ENCODE results near the gene OR56A5.
A peak's percentile ranks its signal among the peaks of the same experiment; 100 is the strongest.
"Not testable (repeated sequence)": the region's sequence is repeated elsewhere in the genome, so short reads cannot be mapped to it uniquely, and the experiment has no call there.

OR56A5 gene, protein sequence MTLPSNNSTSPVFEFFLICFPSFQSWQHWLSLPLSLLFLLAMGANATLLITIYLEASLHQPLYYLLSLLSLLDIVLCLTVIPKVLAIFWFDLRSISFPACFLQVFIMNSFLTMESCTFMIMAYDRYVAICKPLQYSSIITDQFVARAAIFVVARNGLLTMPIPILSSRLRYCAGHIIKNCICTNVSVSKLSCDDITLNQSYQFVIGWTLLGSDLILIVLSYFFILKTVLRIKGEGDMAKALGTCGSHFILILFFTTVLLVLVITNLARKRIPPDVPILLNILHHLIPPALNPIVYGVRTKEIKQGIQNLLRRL

DNA sequence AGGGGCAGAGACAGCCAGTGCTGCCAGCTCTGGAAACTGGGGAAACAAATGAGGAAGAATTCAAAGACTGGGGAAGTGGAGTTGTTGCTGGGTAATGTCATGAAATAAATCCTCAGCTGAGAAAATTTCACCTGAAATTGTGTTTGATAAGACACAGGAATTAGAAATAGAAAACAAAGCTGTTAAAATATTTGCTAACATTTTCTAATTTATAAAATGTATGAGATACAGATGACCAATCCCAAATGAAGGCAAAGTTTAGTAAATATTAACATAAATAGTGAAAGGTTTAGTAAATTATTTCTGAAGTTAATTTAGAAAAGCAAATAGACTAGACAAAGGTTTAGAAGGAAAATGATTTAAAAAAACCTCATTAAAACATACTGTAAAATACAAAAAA lies at the start of gene OR56A5:
OR56A5 (minus strand) TSS at position 101 of the 400 bp plus-strand sequence; CDS start at position 101, 0 bp downstream.
- DNase-seq (ENCODE audit: low spot score), result no peak

- no peak for DNase-seq (ENCODE audit: low spot score)
Measured at GRCh38 chr11:6013042-6013441, 44.7 kb upstream of the OR56A5 start.

DNA sequence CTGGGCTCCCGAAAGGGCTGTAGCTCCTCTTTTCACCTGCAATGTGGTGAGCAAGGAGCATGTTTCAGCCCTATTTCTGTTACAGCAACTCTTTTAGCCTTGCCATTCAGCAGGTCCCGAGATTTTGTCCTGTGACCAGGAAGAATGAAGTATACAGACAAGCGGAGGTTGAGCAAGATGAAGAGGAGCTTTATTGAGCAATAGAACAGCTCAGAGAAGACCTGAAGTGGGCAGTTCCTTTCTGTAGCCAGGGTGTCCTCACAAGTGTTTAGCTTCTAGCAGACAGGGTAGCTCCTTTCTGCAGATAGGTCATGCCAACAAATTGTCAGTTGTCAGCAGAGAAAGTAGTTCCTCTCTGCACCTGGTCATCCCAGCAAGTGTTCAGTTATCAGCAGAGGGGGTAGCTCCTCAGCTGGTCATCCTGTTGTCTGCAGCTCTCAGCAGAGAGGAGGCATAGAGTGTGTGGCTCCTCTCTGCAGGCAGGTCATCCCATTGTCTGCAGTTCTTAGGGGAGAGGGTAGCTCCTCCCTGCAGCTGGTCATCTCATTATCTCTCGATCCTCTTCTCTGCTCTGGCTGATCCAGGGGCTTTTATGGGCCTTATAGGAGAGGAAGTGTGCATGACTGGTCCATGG lies 43.9 kb upstream of the OR56A5 start:
- DNase-seq (ENCODE audit: low spot score), result no peak

- no peak for DNase-seq (ENCODE audit: low spot score)
Measured at GRCh38 chr11:6006846-6007245, 38.6 kb upstream of the OR56A5 start, which contains the start of gene OR56A4. OR56A4 (minus strand) TSS chr11:6006946; CDS start chr11:6002992, 3,954 bp downstream.

DNA sequence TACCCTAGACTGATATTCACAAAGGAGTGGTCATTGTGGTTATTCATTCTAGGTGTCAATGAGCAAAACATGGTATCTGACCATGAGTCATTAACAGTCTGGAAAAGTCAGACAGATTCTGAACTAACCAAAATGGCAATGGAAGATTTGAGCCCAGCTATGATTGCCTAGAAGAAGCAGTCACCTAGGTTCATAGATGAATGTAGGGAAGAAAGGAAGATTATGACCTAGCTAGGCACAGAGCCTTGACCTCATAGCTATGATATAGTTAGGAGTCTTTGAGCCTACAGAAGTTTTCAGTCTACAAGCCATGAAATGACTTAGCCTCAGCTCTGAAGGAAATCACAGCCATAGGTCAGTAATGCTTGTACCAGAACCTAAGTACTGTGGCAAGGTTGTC lies 38.1 kb upstream of the OR56A5 start:
- no peak for DNase-seq (ENCODE audit: low spot score)

GRCh38 chr11:6002202-6002699 lies 34.0 kb upstream of the OR56A5 start:
- no peak for DNase-seq (ENCODE audit: low spot score)

GRCh38 chr11:5994791-5995190 lies 26.5 kb upstream of the OR56A5 start:
- no peak for DNase-seq (ENCODE audit: low spot score)

DNA sequence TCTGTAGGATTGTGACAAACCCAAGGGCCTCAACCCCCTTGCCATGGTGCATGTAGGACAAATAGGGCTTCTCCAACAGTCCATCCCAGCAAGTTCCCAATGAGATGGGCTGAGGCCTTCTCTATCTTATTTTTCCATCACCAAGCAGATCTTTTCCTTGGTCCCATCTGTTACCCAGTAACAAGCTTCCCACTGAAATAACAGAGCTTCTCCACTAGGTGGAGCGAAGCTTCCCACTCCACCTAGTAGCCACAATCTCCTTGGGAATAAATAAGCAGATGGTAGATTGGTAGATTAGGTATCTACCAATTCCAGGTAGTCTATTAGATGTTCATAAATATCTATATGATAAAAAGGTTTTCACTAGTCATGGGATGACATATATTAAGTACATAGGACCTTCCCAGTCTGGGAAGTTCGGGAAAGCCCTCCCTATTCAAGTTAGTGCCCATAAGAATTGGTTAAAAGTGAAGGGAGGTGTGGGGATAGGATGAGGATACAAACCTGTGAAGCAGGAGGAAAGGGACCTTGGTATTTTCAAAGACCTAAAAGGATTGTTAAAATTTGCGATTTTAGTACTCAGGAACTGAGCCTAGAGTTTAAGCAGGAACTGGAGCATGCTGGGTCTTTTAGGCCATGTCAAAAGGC lies 24.4 kb upstream of the OR56A5 start:
- DNase-seq (ENCODE audit: low spot score), result peak; percentile 25

DNA sequence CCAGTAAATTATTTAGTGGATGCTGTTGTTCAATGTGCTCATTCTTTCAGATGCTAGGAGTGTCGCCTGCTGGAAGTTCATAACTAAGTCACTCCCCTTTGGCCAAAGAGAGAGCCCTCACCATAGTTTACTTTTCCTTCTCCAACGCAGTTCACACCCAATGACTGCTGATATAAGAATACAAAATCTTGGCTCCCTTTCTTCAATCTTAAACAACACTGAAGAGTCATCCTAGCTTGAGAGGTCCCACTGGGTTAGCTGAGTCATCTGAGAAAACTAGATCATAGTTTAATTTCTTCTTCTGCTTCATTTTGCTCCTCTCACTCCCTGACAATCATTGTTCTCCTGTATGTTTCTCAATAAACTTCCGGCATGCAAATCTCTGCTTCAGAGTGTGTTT lies 23.9 kb upstream of the OR56A5 start:
- DNase-seq (ENCODE audit: low spot score), result no peak

GRCh38 chr11:5989203-5989602 lies 20.9 kb upstream of the OR56A5 start:
- DNase-seq (ENCODE audit: low spot score), result no peak

GRCh38 chr11:5986885-5987284 lies 18.6 kb upstream of the OR56A5 start, which contains the start of gene OR52L1:
OR52L1 (minus strand) TSS chr11:5986985; CDS start chr11:5986930, 55 bp downstream.
- DNase-seq (ENCODE audit: low spot score), result no peak

- DNase-seq (ENCODE audit: low spot score), result no peak
Measured at GRCh38 chr11:5983443-5983842, 15.1 kb upstream of the OR56A5 start.

DNA sequence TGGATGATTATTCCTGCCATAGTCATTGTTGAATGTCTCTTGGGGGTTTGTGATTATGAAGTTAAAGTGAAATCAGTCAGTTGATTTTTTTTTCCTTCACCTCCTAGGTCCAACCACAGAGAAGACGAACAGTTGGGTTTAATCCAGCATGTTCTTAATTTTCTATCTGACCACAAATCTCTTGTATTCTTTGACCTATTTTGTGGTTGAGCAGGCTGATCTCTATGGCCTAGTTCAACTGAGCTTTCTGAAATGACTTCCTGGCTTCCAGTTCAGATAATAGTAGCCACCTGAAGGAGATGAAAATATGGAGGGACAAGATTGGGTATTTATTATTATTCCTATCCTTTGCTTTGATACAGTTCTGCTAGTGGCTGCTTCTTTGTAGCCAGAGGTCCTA lies 5.2 kb upstream of the OR56A5 start:
- no peak for DNase-seq (ENCODE audit: low spot score)

DNA sequence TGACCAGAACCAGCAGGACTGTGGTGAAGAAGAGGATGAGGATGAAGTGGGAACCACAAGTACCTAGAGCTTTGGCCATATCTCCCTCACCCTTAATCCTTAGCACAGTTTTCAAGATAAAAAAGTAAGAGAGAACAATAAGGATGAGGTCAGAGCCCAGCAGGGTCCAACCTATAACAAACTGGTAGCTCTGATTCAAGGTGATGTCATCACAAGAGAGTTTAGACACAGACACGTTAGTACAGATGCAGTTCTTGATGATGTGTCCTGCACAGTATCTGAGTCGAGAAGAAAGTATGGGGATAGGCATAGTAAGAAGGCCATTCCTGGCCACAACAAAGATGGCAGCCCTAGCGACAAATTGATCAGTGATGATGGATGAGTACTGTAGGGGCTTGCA lies 586 bp downstream of the OR56A5 start:
- no peak for DNase-seq (ENCODE audit: low spot score)

GRCh38 chr11:5966958-5967357 lies 1.3 kb downstream of the OR56A5 start:
- no peak for DNase-seq (ENCODE audit: low spot score)

DNA sequence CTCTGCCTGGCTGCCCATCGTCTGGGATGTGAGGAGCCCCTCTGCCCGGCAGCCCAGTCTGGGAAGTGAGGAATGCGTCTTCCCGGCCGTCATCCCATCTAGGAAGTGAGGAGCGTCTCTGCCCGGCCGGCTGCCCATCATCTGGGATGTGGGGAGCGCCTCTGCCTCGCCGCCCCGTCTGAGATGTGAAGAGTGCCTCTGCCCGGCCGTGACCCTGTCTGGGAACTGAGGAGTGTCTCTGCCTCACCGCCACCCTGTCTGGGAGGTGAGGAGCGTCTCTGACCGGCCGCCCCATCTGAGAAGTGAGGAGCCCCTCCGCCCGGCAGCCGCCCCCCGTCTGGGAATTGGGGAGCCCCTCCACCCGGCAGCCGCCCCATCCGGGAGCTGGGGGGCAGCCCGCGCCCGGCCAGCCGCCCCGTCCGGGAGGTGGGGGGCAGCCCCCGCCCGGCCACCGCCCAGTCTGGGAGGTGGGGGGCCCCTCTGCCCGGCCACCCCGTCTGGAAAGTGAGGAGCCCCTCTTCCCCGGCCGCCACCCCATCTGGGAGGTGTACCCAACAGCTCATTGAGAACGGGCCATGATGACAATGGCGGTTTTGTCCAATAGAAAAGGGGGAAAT lies 7.5 kb downstream of the OR56A5 start:
- DNase-seq (ENCODE audit: low spot score), result not testable (repeated sequence)

- no peak for DNase-seq (ENCODE audit: low spot score)
Measured at GRCh38 chr11:5955586-5955985, 12.7 kb downstream of the OR56A5 start.

- DNase-seq (ENCODE audit: low spot score), result no peak
Measured at GRCh38 chr11:5941951-5942350, 26.3 kb downstream of the OR56A5 start, which contains the start of gene OR56A3. OR56A3 (plus strand) TSS chr11:5942251; CDS start chr11:5947347, 5,096 bp downstream.

DNA sequence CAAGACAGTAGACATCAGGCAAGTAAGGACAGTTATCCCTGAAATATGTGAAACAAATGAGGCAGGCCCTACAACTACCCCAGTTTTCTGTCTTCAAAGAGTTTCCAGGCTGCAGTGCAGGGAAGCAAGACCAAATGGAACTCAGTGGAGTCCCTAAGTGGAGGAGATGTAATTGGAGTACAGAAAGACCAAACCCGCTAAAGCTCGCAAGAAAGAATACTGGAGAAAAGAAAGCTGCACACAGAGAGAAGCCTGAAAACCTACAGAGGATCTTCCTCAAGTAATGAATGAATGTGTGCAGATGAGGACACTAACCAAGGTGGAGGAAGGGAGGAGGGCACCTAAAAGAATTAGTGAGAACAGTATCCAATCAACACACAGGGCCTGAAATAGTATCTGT lies 27.5 kb downstream of the OR56A5 start:
- no peak for DNase-seq (ENCODE audit: low spot score)

- peak; percentile 23 for DNase-seq (ENCODE audit: low spot score)
Measured at GRCh38 chr11:5938603-5938965, 29.7 kb downstream of the OR56A5 start.

DNA sequence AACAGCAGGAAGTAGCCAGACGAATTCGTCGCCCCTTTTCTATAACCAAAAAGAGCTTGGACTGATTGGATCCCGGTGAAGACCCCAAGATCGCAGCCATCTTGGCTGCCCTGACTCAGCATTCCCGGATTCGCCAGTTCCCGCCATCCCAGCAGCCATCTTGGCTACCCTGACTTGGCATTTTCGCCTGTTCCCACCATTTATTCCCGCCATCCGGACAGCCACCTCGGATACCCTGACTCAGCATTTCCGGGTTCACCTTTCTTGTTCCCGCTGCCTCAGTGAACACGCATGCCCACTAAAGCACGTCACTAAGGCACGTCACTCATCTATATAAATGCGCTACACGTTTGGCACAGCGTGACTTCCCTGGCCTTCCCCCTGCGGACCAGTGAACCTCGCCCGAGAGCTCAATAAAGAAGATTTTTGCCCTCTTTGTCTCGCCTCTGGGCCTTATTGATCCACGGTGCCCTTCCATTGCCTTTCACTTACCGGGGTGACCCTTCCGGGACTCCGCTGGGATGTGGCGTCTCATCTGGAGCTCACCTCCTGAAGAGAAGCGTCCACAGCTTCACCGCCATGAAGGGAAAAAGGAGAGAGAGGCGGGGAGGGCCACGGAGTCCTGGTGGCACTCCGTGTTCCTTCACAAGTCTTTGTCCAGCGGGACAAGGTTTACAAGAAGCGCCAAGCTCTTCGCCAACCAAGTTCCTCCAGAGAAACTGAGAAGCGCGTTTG lies 30.3 kb downstream of the OR56A5 start:
- peak; percentile 16 for DNase-seq (ENCODE audit: low spot score)

DNA sequence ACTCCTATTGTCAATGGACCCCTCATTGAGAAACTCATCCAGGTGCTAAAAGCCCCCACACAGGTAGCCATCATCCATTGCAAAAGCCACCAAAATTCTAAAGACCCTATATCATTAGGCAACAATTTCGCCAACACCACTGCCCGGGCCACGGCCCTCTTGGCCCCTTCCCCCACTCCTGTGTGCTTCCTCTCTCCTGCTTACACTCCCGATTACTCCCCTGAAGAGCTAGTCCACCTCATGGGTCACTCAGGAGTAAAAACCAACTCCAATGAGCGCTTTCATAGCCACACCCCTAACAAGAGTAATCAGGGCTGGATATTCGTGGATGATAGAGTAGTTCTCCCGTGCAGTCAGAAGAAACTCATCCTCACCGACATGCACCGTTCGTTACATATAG lies 35.2 kb downstream of the OR56A5 start:
- DNase-seq (ENCODE audit: low spot score), result no peak
